HG03175 (cell line): Measurements from ENCODE around the gene FAM89A.
A peak's percentile ranks its signal among the peaks of the same experiment; 100 is the strongest.

Source experiments
- ATAC-seq: cut with Tn5 transposase; IDR thresholded peaks from one replicate; pipeline ENCODE4 v1.9.1; 2021; ENCODE audit warnings: mild to moderate bottlenecking, moderate library complexity; ENCODE audit not compliant: unreplicated experiment

FAM89A gene

GRCh38 chr1:230972855-230973271 is 67.2 kb downstream of the FAM89A start:
- peak; percentile 82 for ATAC-seq

- no peak for ATAC-seq
Measured at GRCh38 chr1:230971771-230972170, 68.3 kb downstream of the FAM89A start.

- ATAC-seq, result no peak
Measured at GRCh38 chr1:230970432-230970831, 69.6 kb downstream of the FAM89A start.
